NOMO-1 treated with dmso at 0.1 percent for 144 hours (cell line): ENCODE data around the gene MS4A3.
"Not testable (repeated sequence)": the region's sequence is repeated elsewhere in the genome, so short reads cannot be mapped to it uniquely, and the experiment has no call there.

Experiments used
- DNase-seq: peaks from one replicate; lab custom pipeline; 2025; ENCODE audit not compliant: unreplicated experiment; lab: John Stamatoyannopoulos, UW

The MS4A3 gene

DNA sequence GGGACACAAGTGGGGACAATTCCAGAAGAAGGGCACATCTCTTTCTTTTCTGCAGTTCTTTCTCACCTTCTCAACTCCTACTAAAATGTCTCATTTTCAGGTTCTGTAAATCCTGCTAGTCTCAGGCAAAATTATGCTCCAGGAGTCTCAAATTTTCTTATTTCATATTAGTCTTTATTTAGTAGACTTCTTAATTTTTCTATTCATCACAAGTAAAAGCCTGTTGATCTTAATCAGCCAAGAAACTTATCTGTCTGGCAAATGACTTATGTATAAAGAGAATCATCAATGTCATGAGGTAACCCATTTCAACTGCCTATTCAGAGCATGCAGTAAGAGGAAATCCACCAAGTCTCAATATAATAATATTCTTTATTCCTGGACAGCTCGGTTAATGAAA, 31.9 kb downstream of the MS4A3 start, which contains the start of gene MS4A2:
MS4A2 (plus strand) TSS at position 301 of the 400 bp plus-strand sequence. CDS start 102 bp downstream, outside the sequence.
- DNase-seq, result no peak

DNA sequence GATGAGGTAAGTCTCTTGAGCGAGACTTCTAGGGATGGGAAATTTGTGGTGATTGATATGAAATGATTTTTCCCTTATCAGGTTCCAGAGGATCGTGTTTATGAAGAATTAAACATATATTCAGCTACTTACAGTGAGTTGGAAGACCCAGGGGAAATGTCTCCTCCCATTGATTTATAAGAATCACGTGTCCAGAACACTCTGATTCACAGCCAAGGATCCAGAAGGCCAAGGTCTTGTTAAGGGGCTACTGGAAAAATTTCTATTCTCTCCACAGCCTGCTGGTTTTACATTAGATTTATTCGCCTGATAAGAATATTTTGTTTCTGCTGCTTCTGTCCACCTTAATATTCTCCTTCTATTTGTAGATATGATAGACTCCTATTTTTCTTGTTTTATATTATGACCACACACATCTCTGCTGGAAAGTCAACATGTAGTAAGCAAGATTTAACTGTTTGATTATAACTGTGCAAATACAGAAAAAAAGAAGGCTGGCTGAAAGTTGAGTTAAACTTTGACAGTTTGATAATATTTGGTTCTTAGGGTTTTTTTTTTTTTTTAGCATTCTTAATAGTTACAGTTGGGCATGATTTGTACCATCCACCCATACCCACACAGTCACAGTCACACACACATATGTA, 39.1 kb downstream of the MS4A3 start:
- DNase-seq, result no peak

DNA sequence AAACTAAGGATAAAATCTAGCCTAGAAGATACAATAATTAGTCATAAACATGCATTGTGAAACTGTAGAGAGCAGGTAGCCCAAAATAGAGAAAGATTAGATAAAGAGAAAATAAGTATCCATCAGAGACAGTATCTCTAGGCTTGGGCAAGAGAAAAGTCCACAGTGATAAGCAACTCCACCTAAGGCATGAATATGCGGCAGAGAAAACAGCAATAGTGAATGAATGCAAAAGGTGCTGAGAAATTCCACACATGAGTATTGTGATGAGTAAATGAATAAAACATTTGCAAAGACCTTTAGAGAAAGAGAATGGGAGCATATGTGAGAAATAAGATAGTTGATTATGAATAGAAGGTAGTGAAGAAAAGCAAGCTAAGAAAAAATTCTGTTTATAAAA, 40.7 kb downstream of the MS4A3 start:
- DNase-seq, result no peak

DNA sequence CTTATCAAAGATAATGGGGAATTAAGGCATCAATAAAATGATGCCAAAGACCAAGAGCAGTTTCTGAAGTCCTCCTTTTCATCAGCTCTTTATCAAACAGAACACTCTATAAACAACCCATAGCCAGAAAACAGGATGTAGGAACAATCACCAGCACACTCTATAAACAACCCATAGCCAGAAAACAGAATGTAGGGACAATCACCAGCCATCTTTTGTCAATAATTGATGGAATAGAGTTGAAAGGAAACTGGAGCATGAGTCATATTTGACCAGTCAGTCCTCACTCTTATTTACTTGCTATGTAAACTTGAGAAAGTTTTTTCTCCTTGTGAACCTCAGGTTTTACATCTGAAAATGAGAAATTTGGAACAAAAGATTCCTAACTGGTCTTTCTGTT, 42.0 kb downstream of the MS4A3 start:
- DNase-seq, result no peak

DNA sequence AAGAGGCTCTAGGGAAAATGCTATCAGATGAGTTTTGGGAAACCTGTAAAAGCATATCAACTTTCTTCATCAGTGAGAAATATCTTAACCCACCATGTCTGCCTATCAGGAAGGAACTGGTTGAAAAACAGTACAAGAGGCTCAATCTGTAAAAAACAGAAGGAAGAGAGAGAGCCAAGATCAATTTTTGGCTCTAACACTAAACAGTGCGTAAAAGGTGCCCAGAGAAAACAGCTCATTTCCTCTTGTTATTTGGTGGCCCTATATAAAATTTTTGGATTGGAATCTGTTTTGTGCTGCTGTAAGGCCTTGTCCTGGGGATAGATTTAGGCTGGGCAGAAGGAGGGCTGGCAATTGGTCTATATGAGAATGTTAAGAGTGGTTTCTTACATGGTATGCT, 44.1 kb downstream of the MS4A3 start:
- no peak for DNase-seq

DNA sequence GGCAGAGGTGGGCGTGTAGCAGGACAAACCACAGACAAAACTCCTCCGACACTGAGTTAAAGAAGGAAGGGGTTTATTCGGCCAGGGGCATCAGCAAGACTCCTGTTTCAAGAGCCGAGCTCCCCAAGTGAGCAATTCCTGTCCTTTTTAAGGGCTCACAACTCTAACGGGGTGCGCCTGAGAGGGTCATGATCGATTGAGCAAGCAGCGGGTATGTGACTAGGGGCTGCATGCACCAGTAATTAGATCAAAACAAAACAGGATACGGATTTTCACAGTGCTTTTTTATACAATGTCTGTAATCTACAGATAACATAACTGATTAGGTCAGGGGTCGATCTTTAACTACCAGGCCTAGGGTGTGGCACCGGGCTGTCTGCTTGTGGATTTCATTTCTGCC, 44.9 kb downstream of the MS4A3 start:
- DNase-seq, result not testable (repeated sequence)

DNA sequence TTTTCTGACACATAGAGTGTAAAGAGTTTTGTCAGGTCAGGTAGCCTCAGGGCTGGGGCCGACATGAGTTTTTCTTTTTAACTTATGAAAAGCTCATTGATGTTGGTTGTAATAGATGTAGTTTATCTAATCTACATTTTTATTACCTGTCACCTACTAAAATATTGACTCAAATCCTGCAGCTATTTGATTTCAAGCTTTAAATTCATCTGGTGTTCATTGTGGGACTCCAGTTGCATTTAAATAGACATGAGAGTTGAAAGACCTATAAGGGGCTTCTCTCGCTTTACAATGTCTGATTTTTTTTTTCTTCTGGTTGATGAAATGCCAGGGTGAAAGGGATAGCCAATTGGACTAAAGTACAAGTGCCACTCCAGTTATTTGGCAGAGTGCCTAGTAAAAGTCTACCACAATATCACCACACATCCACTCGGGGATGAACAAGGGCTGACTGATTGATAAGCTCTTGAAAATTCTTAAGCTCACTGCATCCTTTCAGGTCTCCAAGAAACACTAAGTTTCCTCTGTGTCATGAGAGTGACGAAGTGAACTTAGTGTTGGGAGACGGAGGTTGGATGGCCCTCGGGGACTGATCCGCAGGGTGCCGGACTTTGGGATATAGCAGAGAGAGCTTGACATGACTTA, 48.1 kb downstream of the MS4A3 start:
- not testable (repeated sequence) for DNase-seq

DNA sequence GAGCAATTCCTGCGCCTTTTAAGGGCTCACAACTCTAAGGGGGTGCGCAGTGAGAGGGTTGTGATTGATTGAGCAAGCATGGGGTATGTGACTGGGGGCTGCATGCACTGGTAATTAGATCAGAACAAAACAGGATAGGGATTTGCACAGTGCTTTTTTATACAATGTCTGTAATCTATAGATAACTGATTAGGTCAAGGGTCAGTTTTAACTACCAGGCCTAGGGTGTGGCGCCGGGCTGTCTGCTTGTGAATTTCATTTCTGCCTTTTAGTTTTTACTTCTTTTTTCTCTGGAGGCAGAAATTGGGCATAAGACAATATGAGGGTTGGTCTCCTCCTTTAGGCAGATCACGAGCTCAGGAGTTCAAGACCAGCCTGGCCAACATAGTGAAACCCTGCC, 52.2 kb downstream of the MS4A3 start:
- DNase-seq, result not testable (repeated sequence)

DNA sequence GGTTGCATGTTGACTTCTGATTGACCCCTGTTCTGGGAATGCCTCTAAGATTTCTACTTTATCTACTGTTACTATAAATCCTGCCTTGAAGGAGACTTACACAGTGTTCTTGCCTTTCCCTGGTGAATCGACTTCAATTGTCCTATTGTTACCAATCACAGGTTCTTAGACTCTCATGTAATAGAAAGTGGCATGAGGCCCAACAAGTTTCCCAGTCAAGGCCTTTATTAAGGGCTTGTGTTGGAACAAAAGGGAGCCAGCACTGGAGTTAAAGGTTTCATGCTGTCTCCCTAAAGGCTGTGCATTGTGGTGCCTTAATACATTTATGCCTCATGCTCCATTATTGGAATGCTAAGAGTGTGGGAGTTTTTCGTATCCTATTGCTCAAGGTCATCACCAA, 55.3 kb downstream of the MS4A3 start:
- DNase-seq, result no peak

DNA sequence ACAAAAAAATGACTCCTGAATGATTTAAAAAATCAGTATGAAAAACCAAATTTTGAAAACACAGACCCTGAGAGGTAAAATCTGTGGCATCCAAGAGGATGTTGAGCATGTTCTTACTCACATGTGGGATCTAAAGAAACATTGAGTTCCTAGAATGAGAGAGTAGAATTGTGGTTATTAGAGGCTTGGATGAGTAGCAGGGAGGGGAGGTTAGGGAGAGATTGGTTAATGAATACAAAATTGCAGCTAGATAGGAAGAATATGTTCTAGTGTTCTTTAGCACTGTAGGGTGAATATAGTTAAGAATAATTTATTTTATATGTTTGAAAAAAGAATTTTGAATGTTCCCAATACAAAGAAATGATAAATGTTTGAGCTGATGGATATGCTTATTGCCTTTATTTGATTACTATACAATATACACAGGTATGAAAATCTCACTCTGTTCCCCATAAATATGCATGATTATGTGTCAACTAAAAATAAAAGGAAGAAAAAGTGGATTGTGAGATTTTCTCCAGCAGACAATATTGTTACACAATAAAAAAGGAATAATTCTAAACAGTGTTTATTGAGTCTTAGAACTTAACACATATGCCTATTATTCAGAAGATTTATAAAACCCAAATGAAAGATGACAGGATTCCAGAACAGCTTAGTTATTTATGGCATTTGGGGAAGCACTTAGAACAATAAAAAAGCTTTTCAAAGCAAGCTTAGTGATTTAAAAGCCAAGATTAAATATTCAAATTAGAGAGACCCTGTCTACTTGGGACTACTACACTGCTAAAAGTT, 60.7 kb downstream of the MS4A3 start:
- DNase-seq, result no peak

DNA sequence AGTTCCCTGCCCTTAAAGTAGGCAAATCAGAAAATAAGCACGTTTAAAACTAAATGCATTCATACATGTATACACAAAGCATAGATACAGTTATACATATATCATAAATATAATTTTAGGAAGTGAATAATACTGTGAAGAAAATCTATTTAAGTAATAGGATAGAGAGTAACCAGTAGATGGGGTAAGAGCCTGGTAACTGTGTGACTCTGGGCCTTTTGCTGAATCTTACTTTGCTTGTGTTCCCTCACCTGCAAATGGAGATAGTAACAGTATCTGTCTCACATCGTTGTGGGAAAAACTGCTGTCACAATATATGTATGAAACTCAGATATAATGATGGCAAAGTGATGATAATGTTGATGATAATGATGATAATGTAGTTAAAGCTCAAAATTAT, 61.9 kb downstream of the MS4A3 start:
- DNase-seq, result peak; percentile 6

DNA sequence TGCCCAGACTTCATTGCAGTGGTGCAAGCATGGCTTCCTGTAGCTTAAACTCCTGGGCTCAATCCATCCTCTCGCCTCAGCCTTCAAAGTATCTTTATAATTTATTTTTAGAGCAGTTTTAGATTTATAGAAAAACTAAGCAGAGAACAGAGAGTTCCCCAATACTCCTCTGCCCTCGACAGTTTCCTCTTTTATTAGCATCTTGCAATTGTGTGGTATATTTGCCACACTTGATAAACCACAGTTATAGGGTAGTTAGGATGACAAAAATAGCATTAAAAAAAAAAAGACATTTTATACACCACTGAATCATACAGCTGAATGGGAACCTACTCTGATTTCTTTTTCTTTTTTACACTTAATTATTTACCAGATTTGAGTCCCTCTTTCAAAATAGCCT, 63.2 kb downstream of the MS4A3 start:
- peak; percentile 84 for DNase-seq
